H9 (cell line): Measurements from ENCODE around the gene INTS15. TPM values are rescaled to one million over a fixed set of nuclear protein-coding genes. Genes with fewer than 3 reads are reported as not detected.
"Not testable (repeated sequence)": the region's sequence is repeated elsewhere in the genome, so short reads cannot be mapped to it uniquely, and the experiment has no call there.

Experiments used
- DNase-seq: peaks from one replicate; pipeline ENCODE4 v3.0.0-alpha.2; 2017
- H2AFZ ChIP-seq: one replicate; pipeline ENCODE4 v1.6.1; 2013; ENCODE audit warnings: mild to moderate bottlenecking, low read length, control low read depth, moderate library complexity
- H2AK5ac ChIP-seq: 2 replicates; pipeline ENCODE4 v1.6.1; 2013; ENCODE audit warnings: low read length, control low read depth, mixed read lengths; ENCODE audit not compliant: insufficient read length
- H2BK120ac ChIP-seq: one replicate; pipeline ENCODE4 v1.6.1; 2013; ENCODE audit warnings: low read depth, mild to moderate bottlenecking, low read length, control low read depth, inconsistent platforms; ENCODE audit not compliant: poor library complexity, severe bottlenecking
- H2BK12ac ChIP-seq: 2 replicates; pipeline ENCODE4 v1.6.1; 2013; ENCODE audit warnings: low read length, control low read depth, mixed read lengths, low read depth; ENCODE audit not compliant: insufficient read length
- H2BK15ac ChIP-seq: 2 replicates; pipeline ENCODE4 v1.6.1; 2013; ENCODE audit warnings: low read depth, low read length, control low read depth
- H2BK20ac ChIP-seq: one replicate; pipeline ENCODE4 v1.6.1; 2013; ENCODE audit warnings: low read depth, mild to moderate bottlenecking, low read length, control low read depth, inconsistent platforms; ENCODE audit not compliant: poor library complexity, severe bottlenecking
- H2BK5ac ChIP-seq: 2 replicates; pipeline ENCODE4 v1.6.1; 2013; ENCODE audit warnings: low read length, control low read depth, mixed read lengths; ENCODE audit not compliant: insufficient read length
- H3K14ac ChIP-seq: 2 replicates; pipeline ENCODE4 v1.6.1; 2013; ENCODE audit warnings: low read length, control low read depth; ENCODE audit not compliant: insufficient read depth
- H3K18ac ChIP-seq: 2 replicates; pipeline ENCODE4 v1.6.1; 2013; ENCODE audit warnings: low read depth, mild to moderate bottlenecking, mixed read lengths, low read length, control low read depth; ENCODE audit not compliant: insufficient read length
- H3K23ac ChIP-seq: 2 replicates; pipeline ENCODE4 v1.6.1; 2013; ENCODE audit warnings: low read length, control low read depth, mixed read lengths, low read depth; ENCODE audit not compliant: insufficient read length
- H3K23me2 ChIP-seq: 2 replicates; pipeline ENCODE4 v1.6.1; 2013; ENCODE audit warnings: low read depth, mild to moderate bottlenecking, mixed read lengths, low read length, control low read depth; ENCODE audit not compliant: insufficient read length, poor library complexity, severe bottlenecking
- H3K27ac ChIP-seq: 2 replicates; pipeline ENCODE4 v1.5.1; 2013; ENCODE audit warnings: low read length, control low read depth, mixed read lengths, low read depth; ENCODE audit not compliant: insufficient read length
- H3K27me3 ChIP-seq: 2 replicates; pipeline ENCODE4 v1.6.1; 2013; ENCODE audit warnings: low read length, control low read depth, inconsistent platforms; ENCODE audit not compliant: insufficient read depth
- H3K4ac ChIP-seq: 2 replicates; pipeline ENCODE4 v1.6.1; 2013; ENCODE audit warnings: low read depth, mild to moderate bottlenecking, control low read depth, inconsistent platforms, low read length, moderate library complexity
- H3K4me1 ChIP-seq: 2 replicates; pipeline ENCODE4 v1.6.1; 2013; ENCODE audit warnings: low read length, control low read depth, inconsistent platforms; ENCODE audit not compliant: insufficient read depth
- H3K4me2 ChIP-seq: 2 replicates; pipeline ENCODE4 v1.6.1; 2013; ENCODE audit warnings: low read length, control low read depth, mixed read lengths; ENCODE audit not compliant: insufficient read length, insufficient read depth
- H3K56ac ChIP-seq: 2 replicates; pipeline ENCODE4 v1.6.1; 2013; ENCODE audit warnings: low read depth, mild to moderate bottlenecking, mixed read lengths, low read length, control low read depth; ENCODE audit not compliant: insufficient read length
- H3K79me1 ChIP-seq: 2 replicates; pipeline ENCODE4 v1.6.1; 2013; ENCODE audit warnings: low read depth, mild to moderate bottlenecking, moderate library complexity, low read length, control low read depth, inconsistent platforms; ENCODE audit not compliant: insufficient read depth, poor library complexity, severe bottlenecking
- H3K79me2 ChIP-seq: 2 replicates; pipeline ENCODE4 v1.6.1; 2013; ENCODE audit warnings: low read length, control low read depth, inconsistent platforms; ENCODE audit not compliant: insufficient read depth
- H3K9ac ChIP-seq: 2 replicates; pipeline ENCODE4 v1.6.1; 2013; ENCODE audit warnings: low read length, control low read depth, mixed read lengths; ENCODE audit not compliant: insufficient read length; ENCODE audit errors: extremely low read depth
- H3K9me3 ChIP-seq: one replicate; pipeline ENCODE4 v1.6.1; 2013; ENCODE audit warnings: low read depth, low read length, inconsistent platforms; ENCODE audit not compliant: control insufficient read depth
- H3T11ph ChIP-seq: one replicate; pipeline ENCODE4 v1.6.1; 2013; ENCODE audit warnings: mild to moderate bottlenecking, low read length, control low read depth, inconsistent platforms
- H4K20me1 ChIP-seq: one replicate; pipeline ENCODE4 v1.6.1; 2013; ENCODE audit not compliant: control insufficient read depth, insufficient read length, insufficient read depth
- H4K5ac ChIP-seq: 2 replicates; pipeline ENCODE4 v1.6.1; 2013; ENCODE audit warnings: low read depth, mild to moderate bottlenecking, mixed read lengths, low read length, control low read depth; ENCODE audit not compliant: insufficient read length
- H4K8ac ChIP-seq: replicated peaks from 2 replicates; pipeline ENCODE4 v1.6.1; 2013; ENCODE audit warnings: low read length, control low read depth, mixed read lengths, low read depth; ENCODE audit not compliant: insufficient read length
- H4K91ac ChIP-seq: 2 replicates; pipeline ENCODE4 v1.6.1; 2013; ENCODE audit warnings: low read depth, mild to moderate bottlenecking, moderate library complexity, mixed read lengths, low read length, control low read depth; ENCODE audit not compliant: insufficient read length
- H3K27ac Mint-ChIP-seq, 3 experiments: 2 replicates in 2 of 3; 3 replicates in 1 of 3; pipeline ENCODE4 v1.8.0; 2020 to 2021; ENCODE audit warnings: mixed read lengths in 3 of 3, mild to moderate bottlenecking in 1 of 3, moderate library complexity in 1 of 3
- H3K27me3 Mint-ChIP-seq: 2 replicates; pipeline ENCODE4 v1.8.0; 2021; ENCODE audit warnings: low read depth, mild to moderate bottlenecking, moderate library complexity, mixed read lengths
- H3K36me3 Mint-ChIP-seq, 3 experiments: 2 replicates in 2 of 3; 3 replicates in 1 of 3; pipeline ENCODE4 v1.8.0; 2020 to 2021; ENCODE audit warnings: low read depth in 3 of 3, mixed read lengths in 3 of 3; ENCODE audit not compliant: insufficient read depth in 1 of 3
- H3K4me1 Mint-ChIP-seq, 2 experiments: 2 replicates each; pipeline ENCODE4 v1.8.0; 2020; ENCODE audit warnings: mixed read lengths in 2 of 2
- H3K4me3 Mint-ChIP-seq, 2 experiments: 2 replicates in 1 of 2; 3 replicates in 1 of 2; pipeline ENCODE4 v1.8.0; 2020 to 2021; ENCODE audit warnings: mild to moderate bottlenecking in 2 of 2, mixed read lengths in 2 of 2, moderate library complexity in 1 of 2
- H3K9me3 Mint-ChIP-seq, 2 experiments: 2 replicates in 1 of 2; 3 replicates in 1 of 2; pipeline ENCODE4 v1.8.0; 2020; ENCODE audit warnings: mild to moderate bottlenecking in 2 of 2, mixed read lengths in 2 of 2, moderate library complexity in 1 of 2
- WGBS: extraction: QIAGEN DNeasy Blood & Tissue Kit; methylation state at CpG from one replicate; pipeline ENCODE4 v1.1.7; 2013; ENCODE audit warnings: missing lambda C conversion rate, low lambda C conversion rate, mixed read lengths; ENCODE audit not compliant: insufficient read length; ENCODE audit errors: extremely low coverage; 5-methylcytosine and 5-hydroxymethylcytosine counted together
- total RNA-seq: library from RNA; stranded (reverse); gene quantifications from 2 replicates; pipeline ENCODE4 v1.2.1, GENCODE V29; 2021
- TF ChIP-seq, protein P1 (sequence below): fragments of 200-600 bp; sonication (generic); conservative IDR thresholded peaks from 3 replicates; pipeline ENCODE4 v1.8.0; 2021; ENCODE audit warnings: antibody characterized with exemption, mild to moderate bottlenecking

INTS15 gene
- total RNA-seq, 1 experiment from 2014 or later = 42.9 TPM

DNA sequence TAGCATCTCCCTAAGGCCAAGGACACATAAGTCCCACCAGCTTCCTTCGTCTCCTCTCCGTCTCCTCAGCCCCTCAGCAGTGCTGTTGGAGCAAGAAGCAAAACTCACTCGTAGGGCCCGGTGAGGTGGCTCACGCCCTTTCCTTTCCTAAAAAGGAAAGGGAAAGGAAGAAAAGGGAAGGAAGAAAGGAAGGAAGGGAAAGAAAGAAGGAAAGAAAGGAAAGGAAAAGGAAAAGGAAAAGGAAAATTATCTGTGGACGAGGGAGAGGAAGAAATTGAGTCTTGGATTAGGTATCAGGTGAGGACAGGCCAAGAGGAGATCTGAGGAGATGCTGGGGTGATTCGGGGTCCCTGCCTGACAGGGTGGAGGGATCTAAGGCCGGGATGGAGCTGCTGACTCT is 44.2 kb downstream of the INTS15 start:
- H3K36me3 Mint-ChIP-seq = peaks cover 1 to 5% (median 2%) of the 10 kb centered on the region in 3 experiments; a peak in 1 of 7 replicates
- peaks cover 10 to 11% of the 10 kb centered on the region in 2 experiments for H3K4me1 Mint-ChIP-seq
- no peak overlapping the region for H3K9ac ChIP-seq
- H3K23ac ChIP-seq = no peak overlapping the region
- H3T11ph ChIP-seq = no peak overlapping the region
- H2BK20ac ChIP-seq = no peak overlapping the region
- H3K9me3 Mint-ChIP-seq = no peaks in the 10 kb centered on the region; a peak in 1 of 5 replicates
- H2AFZ ChIP-seq = no peak overlapping the region
- no peak overlapping the region for H4K91ac ChIP-seq
- no peak overlapping the region for H3K56ac ChIP-seq
- H2BK15ac ChIP-seq = no peak overlapping the region
- no peak overlapping the region for H4K5ac ChIP-seq
- no peak for DNase-seq
- H3K23me2 ChIP-seq = peaks cover 10% of the 10 kb centered on the region
- TF ChIP-seq, protein P1, sequence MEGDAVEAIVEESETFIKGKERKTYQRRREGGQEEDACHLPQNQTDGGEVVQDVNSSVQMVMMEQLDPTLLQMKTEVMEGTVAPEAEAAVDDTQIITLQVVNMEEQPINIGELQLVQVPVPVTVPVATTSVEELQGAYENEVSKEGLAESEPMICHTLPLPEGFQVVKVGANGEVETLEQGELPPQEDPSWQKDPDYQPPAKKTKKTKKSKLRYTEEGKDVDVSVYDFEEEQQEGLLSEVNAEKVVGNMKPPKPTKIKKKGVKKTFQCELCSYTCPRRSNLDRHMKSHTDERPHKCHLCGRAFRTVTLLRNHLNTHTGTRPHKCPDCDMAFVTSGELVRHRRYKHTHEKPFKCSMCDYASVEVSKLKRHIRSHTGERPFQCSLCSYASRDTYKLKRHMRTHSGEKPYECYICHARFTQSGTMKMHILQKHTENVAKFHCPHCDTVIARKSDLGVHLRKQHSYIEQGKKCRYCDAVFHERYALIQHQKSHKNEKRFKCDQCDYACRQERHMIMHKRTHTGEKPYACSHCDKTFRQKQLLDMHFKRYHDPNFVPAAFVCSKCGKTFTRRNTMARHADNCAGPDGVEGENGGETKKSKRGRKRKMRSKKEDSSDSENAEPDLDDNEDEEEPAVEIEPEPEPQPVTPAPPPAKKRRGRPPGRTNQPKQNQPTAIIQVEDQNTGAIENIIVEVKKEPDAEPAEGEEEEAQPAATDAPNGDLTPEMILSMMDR = no peak
- H3K4me3 Mint-ChIP-seq = no peak overlapping the region
- no peaks in the 10 kb centered on the region for H3K9me3 ChIP-seq
- no peak overlapping the region for H3K27ac ChIP-seq
- no peak overlapping the region for H2BK12ac ChIP-seq
- no peak overlapping the region for H2BK5ac ChIP-seq
- H4K8ac ChIP-seq = no peak overlapping the region
- no peak overlapping the region for H3K4ac ChIP-seq
- no peak overlapping the region for H3K4me2 ChIP-seq
- no peak overlapping the region for H2AK5ac ChIP-seq
- 0 out of 2 replicates have a peak, but pooled peaks cover 1% of the 10 kb centered on the region for H3K27me3 Mint-ChIP-seq
- H4K20me1 ChIP-seq = no peaks in the 10 kb centered on the region
- no peak overlapping the region; a peak in 2 of 7 replicates for H3K27ac Mint-ChIP-seq
- no CpG with 5 or more reads among the region's 8 CpGs for WGBS
- H3K79me2 ChIP-seq = no peaks in the 10 kb centered on the region
- H3K14ac ChIP-seq = no peak overlapping the region
- no peaks in the 10 kb centered on the region; the same call in 1 of the 2 replicates for H3K4me1 ChIP-seq
- H3K79me1 ChIP-seq = no peaks in the 10 kb centered on the region
- H2BK120ac ChIP-seq = no peak overlapping the region
- no peak overlapping the region for H3K18ac ChIP-seq
- H3K27me3 ChIP-seq = no peaks in the 10 kb centered on the region

DNA sequence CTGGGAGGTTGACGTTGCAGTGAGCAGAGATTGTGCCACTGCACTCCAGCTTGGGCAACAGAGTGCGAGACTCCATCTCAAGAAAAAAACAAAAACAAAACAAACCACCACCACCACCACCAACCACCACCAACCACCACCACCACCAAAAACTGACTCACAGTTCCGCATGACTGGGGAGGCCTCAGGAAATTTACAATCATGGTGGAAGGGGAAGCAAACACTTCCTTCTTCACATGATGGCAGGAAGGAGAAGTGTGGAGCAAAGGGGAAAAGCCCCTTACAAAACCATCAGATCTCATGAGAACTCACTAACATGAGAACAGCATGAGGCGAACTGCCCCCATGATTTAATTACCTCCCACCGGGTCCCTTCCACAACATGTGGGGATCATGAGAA is 45.1 kb downstream of the INTS15 start:
- H3K4me1 ChIP-seq, H3K27ac Mint-ChIP-seq: not testable (repeated sequence)
- WGBS = no CpG with 5 or more reads among the region's 5 CpGs

More for the DNA sequence above, 45.1 kb downstream of the INTS15 start:
- not testable (repeated sequence) for H2BK5ac ChIP-seq, H2AK5ac ChIP-seq, H2BK12ac ChIP-seq, H3K79me1 ChIP-seq, H3K9me3 ChIP-seq, H3K27me3 Mint-ChIP-seq, H3K36me3 Mint-ChIP-seq, H2BK15ac ChIP-seq, H4K20me1 ChIP-seq, H3K56ac ChIP-seq, H3K27me3 ChIP-seq, DNase-seq, H3K79me2 ChIP-seq, H2BK20ac ChIP-seq, H3K23ac ChIP-seq, H3K23me2 ChIP-seq, H3K27ac ChIP-seq, H3K9me3 Mint-ChIP-seq, H2BK120ac ChIP-seq, H3K9ac ChIP-seq, H3K4ac ChIP-seq, H3K4me2 ChIP-seq, H3K18ac ChIP-seq, H4K91ac ChIP-seq, H3T11ph ChIP-seq, H3K14ac ChIP-seq, H4K8ac ChIP-seq, H4K5ac ChIP-seq, H2AFZ ChIP-seq
- Mint-ChIP-seq H3K4me3 (peak overlapping the region; percentile 26 to 44; a peak in 2 of 5 replicates), H3K4me1 (peaks cover 14 to 15% of the 10 kb centered on the region in 2 experiments)
